GM23338 (cell line): ENCODE results near the gene YIPF1. TPM values are rescaled to one million over a fixed set of nuclear protein-coding genes. Genes with fewer than 3 reads are reported as not detected.

Experiments
- ATAC-seq: fragments of 200-7000 bp; cut with Tn5 transposase; 3 replicates; pipeline ENCODE4 v1.9.1; 2020
- DNase-seq: peaks from one replicate; pipeline ENCODE4 v3.0.0-alpha.2; 2015; ENCODE audit warnings: low spot score
- H2AFZ ChIP-seq: fragments of 200-600 bp; sonication (generic); 2 replicates; pipeline ENCODE4 v1.8.0; 2016; ENCODE audit warnings: antibody characterized with exemption, mild to moderate bottlenecking, moderate library complexity
- H3F3A ChIP-seq: fragments of 200-600 bp; sonication (generic); replicated peaks from 2 replicates; pipeline ENCODE4 v1.8.0; 2017; ENCODE audit warnings: antibody characterized with exemption, mixed run types, low read depth
- H3K27ac ChIP-seq: fragments of 200-600 bp; sonication (generic); 2 replicates; pipeline ENCODE4 v1.6.1; 2016; ENCODE audit warnings: low read depth
- H3K27me3 ChIP-seq: fragments of 200-600 bp; sonication (generic); 2 replicates; pipeline ENCODE4 v1.8.0; 2016; ENCODE audit warnings: mild to moderate bottlenecking, mixed run types, moderate library complexity; ENCODE audit not compliant: insufficient read depth
- H3K36me3 ChIP-seq: fragments of 200-600 bp; sonication (generic); 2 replicates; pipeline ENCODE4 v1.8.0; 2016; ENCODE audit warnings: mild to moderate bottlenecking; ENCODE audit not compliant: insufficient read depth
- H3K4me1 ChIP-seq: fragments of 200-600 bp; sonication (generic); 2 replicates; pipeline ENCODE4 v1.8.0; 2016; ENCODE audit warnings: mild to moderate bottlenecking, moderate library complexity; ENCODE audit not compliant: insufficient read depth
- H3K4me2 ChIP-seq: fragments of 200-600 bp; sonication (generic); 2 replicates; pipeline ENCODE4 v1.7.1; 2017; ENCODE audit warnings: mixed run types
- H3K4me3 ChIP-seq: fragments of 200-600 bp; sonication (generic); 2 replicates; pipeline ENCODE4 v1.6.1; 2016; ENCODE audit warnings: mixed run types
- H3K79me2 ChIP-seq: fragments of 200-600 bp; sonication (generic); replicated peaks from 2 replicates; pipeline ENCODE4 v1.8.0; 2017; ENCODE audit warnings: mild to moderate bottlenecking; ENCODE audit not compliant: insufficient read depth
- H3K9me2 ChIP-seq: fragments of 200-600 bp; sonication (generic); 2 replicates; pipeline ENCODE4 v1.8.0; 2017; ENCODE audit not compliant: insufficient read depth
- H4K20me1 ChIP-seq: fragments of 200-600 bp; sonication (generic); replicated peaks from 2 replicates; pipeline ENCODE4 v1.8.0; 2017; ENCODE audit warnings: mild to moderate bottlenecking; ENCODE audit not compliant: insufficient read depth
- H3K27ac Mint-ChIP-seq: 2 replicates; pipeline ENCODE4 v1.8.0; 2020; ENCODE audit warnings: inconsistent platforms, mild to moderate bottlenecking, moderate library complexity, mixed read lengths
- H3K27me3 Mint-ChIP-seq: 3 replicates; pipeline ENCODE4 v1.8.0; 2022; ENCODE audit warnings: low read depth, mild to moderate bottlenecking, moderate library complexity, mixed read lengths, inconsistent platforms; ENCODE audit not compliant: insufficient read depth, poor library complexity
- H3K36me3 Mint-ChIP-seq: 3 replicates; pipeline ENCODE4 v1.8.0; 2021; ENCODE audit warnings: low read depth, mild to moderate bottlenecking, inconsistent platforms, moderate library complexity, mixed read lengths
- H3K4me1 Mint-ChIP-seq: 3 replicates; pipeline ENCODE4 v1.8.0; 2020; ENCODE audit warnings: mild to moderate bottlenecking, inconsistent platforms, mixed read lengths
- H3K4me3 Mint-ChIP-seq: 3 replicates; pipeline ENCODE4 v1.8.0; 2021; ENCODE audit warnings: moderate library complexity, mild to moderate bottlenecking, inconsistent platforms, mixed read lengths
- H3K9me3 Mint-ChIP-seq: 3 replicates; pipeline ENCODE4 v1.8.0; 2020; ENCODE audit warnings: moderate library complexity, mild to moderate bottlenecking, inconsistent platforms, mixed read lengths
- CREB1 ChIP-seq: fragments of 250-450 bp; sonication (Bioruptor Pico); IDR thresholded peaks from 2 replicates; pipeline ENCODE4 v1.5.0; 2020; ENCODE audit warnings: low read depth, mild to moderate bottlenecking, moderate library complexity
- EZH2 ChIP-seq: fragments of 200-600 bp; sonication (generic); IDR thresholded peaks from one replicate; pipeline ENCODE4 v1.8.0; 2017; ENCODE audit warnings: antibody characterized with exemption, mild to moderate bottlenecking, low read depth; ENCODE audit not compliant: unreplicated experiment
- EZH2phosphoT487 ChIP-seq: fragments of 200-600 bp; sonication (generic); IDR thresholded peaks from one replicate; pipeline ENCODE4 v1.8.1; 2018; ENCODE audit warnings: antibody characterized with exemption; ENCODE audit not compliant: unreplicated experiment
- JUNB ChIP-seq: IDR thresholded peaks from one replicate; pipeline ENCODE4 v1.6.1; 2016; ENCODE audit warnings: antibody characterized with exemption; ENCODE audit not compliant: unreplicated experiment
- NANOG ChIP-seq: IDR thresholded peaks from 2 replicates; pipeline ENCODE4 v1.6.1; 2016; ENCODE audit warnings: antibody characterized with exemption, borderline replicate concordance
- POLR2AphosphoS5 ChIP-seq: IDR thresholded peaks from 2 replicates; pipeline ENCODE4 v1.6.1; 2016; ENCODE audit warnings: antibody characterized with exemption, low read depth
- REST ChIP-seq: IDR thresholded peaks from one replicate; pipeline ENCODE4 v1.6.1; 2018; ENCODE audit warnings: antibody characterized with exemption; ENCODE audit not compliant: unreplicated experiment
- STAT1 ChIP-seq: IDR thresholded peaks from one replicate; pipeline ENCODE4 v1.6.1; 2016; ENCODE audit warnings: antibody characterized with exemption; ENCODE audit not compliant: unreplicated experiment
- ZNF114 ChIP-seq: fragments of 250-450 bp; sonication (Bioruptor Pico); IDR thresholded peaks from 2 replicates; pipeline ENCODE4 v1.5.0; 2020; ENCODE audit warnings: mild to moderate bottlenecking, moderate library complexity
- ZNF331 ChIP-seq: fragments of 250-450 bp; sonication (Bioruptor Pico); IDR thresholded peaks from 2 replicates; pipeline ENCODE4 v1.5.0; 2020; ENCODE audit warnings: low read depth, mild to moderate bottlenecking, moderate library complexity
- ZNF462 ChIP-seq: fragments of 250-450 bp; sonication (Bioruptor Pico); IDR thresholded peaks from 2 replicates; pipeline ENCODE4 v1.5.0; 2020; ENCODE audit warnings: mild to moderate bottlenecking, moderate library complexity
- polyA plus RNA-seq: library from polyadenylated mRNA; unstranded; fragments of >200 nt; fragmentation: Nextera tagmentation; extraction: Ambion mirVana; gene quantifications from 2 replicates; pipeline ENCODE4 v1.2.1, GENCODE V29; 2016
- total RNA-seq: library from RNA; depleted of rRNA; stranded (reverse); fragments of >200 nt; shearing (Covaris generic); gene quantifications from 2 replicates; pipeline ENCODE4 v1.2.3, GENCODE V29; 2014
- TF ChIP-seq, protein P1 (sequence below), 2 experiments: fragments of 200-600 bp in 1 of 2; sonication (generic) in 1 of 2; conservative IDR thresholded peaks; 2 replicates each; pipeline versions ENCODE4 v1.5.1 to v1.6.1; 2016 to 2017; ENCODE audit warnings: antibody characterized with exemption in 2 of 2, low read depth in 2 of 2, mild to moderate bottlenecking in 2 of 2, moderate library complexity in 1 of 2
- TF ChIP-seq, protein P2 (sequence below): IDR thresholded peaks from 2 replicates; pipeline ENCODE4 v1.6.1; 2016; ENCODE audit warnings: antibody characterized with exemption

Gene YIPF1
- total and polyA plus RNA-seq, 2 experiments from 2014 or later = 14.1 to 24.0 TPM

GRCh38 chr1:53934170-53934765 is 44.7 kb upstream of the YIPF1 start:
- Mint-ChIP-seq H3K27me3 (peaks cover 4% of the 10 kb centered on the region), H3K4me1 (no peaks in the 10 kb centered on the region), H3K27ac (no peak overlapping the region), H3K4me3 (no peak overlapping the region), H3K9me3 (peaks cover 21% of the 10 kb centered on the region), H3K36me3 (peaks cover 30% of the 10 kb centered on the region)
- Histone ChIP-seq H3K4me1 (no peaks in the 10 kb centered on the region), H3K79me2 (no peaks in the 10 kb centered on the region), H3K27me3 (no peaks in the 10 kb centered on the region), H2AFZ (no peak overlapping the region), H3K27ac (no peak overlapping the region), H3F3A (no peaks in the 10 kb centered on the region), H4K20me1 (no peaks in the 10 kb centered on the region), H3K36me3 (no peaks in the 10 kb centered on the region), H3K4me3 (no peak overlapping the region), H3K4me2 (no peak overlapping the region), H3K9me2 (no peaks in the 10 kb centered on the region)
- TF ChIP-seq, protein P1, sequence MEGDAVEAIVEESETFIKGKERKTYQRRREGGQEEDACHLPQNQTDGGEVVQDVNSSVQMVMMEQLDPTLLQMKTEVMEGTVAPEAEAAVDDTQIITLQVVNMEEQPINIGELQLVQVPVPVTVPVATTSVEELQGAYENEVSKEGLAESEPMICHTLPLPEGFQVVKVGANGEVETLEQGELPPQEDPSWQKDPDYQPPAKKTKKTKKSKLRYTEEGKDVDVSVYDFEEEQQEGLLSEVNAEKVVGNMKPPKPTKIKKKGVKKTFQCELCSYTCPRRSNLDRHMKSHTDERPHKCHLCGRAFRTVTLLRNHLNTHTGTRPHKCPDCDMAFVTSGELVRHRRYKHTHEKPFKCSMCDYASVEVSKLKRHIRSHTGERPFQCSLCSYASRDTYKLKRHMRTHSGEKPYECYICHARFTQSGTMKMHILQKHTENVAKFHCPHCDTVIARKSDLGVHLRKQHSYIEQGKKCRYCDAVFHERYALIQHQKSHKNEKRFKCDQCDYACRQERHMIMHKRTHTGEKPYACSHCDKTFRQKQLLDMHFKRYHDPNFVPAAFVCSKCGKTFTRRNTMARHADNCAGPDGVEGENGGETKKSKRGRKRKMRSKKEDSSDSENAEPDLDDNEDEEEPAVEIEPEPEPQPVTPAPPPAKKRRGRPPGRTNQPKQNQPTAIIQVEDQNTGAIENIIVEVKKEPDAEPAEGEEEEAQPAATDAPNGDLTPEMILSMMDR (conservative IDR thresholded peaks at IDR 0.05; ENCODE audit: low read depth in 2 of 2) = no peak
- TF ChIP-seq EZH2phosphoT487 (no peak), STAT1 (no peak), POLR2AphosphoS5 (no peak), ZNF331 (no peak), JUNB (no peak), CREB1 (CRISPR knock-in tag) (no peak), NANOG (no peak), REST (no peak), ZNF462 (no peak), EZH2 (no peak), ZNF114 (CRISPR knock-in tag) (no peak)
- TF ChIP-seq, protein P2, sequence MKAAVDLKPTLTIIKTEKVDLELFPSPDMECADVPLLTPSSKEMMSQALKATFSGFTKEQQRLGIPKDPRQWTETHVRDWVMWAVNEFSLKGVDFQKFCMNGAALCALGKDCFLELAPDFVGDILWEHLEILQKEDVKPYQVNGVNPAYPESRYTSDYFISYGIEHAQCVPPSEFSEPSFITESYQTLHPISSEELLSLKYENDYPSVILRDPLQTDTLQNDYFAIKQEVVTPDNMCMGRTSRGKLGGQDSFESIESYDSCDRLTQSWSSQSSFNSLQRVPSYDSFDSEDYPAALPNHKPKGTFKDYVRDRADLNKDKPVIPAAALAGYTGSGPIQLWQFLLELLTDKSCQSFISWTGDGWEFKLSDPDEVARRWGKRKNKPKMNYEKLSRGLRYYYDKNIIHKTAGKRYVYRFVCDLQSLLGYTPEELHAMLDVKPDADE = no peak
- ATAC-seq (no peak), DNase-seq (no peak)
